OCI-LY7 (cell line): ENCODE data around the gene MEP1A. TPM values are rescaled to one million over a fixed set of nuclear protein-coding genes. Genes with fewer than 3 reads are reported as not detected.

ENCODE experiments used
- BruUV-seq: library from RNA; stranded (reverse); fragments of 400-500 nt; replicated peaks from 2 replicates; lab custom pipeline; 2021; lab: Mats Ljungman, UMichigan
- CTCF ChIA-PET: fragments of 300-600 bp; sonication (Branson Sonifier 250); formaldehyde crosslinking; loops from one replicate; lab custom pipeline; 2022; ENCODE audit warnings: antibody characterized with exemption; ENCODE audit not compliant: unreplicated experiment; lab: Charles Lee
- POLR2A ChIA-PET: fragments of 300-600 bp; sonication (Branson Sonifier 250); formaldehyde crosslinking; loops from one replicate; lab custom pipeline; 2022; ENCODE audit warnings: antibody characterized with exemption; lab: Charles Lee
- DNase-seq: peaks from one replicate; pipeline ENCODE4 v3.0.0-alpha.2; 2015; ENCODE audit warnings: low spot score
- H2AFZ ChIP-seq: fragments of 200-600 bp; sonication (generic), shearing (Covaris generic); 2 replicates; pipeline ENCODE4 v1.6.1; 2014; ENCODE audit warnings: mild to moderate bottlenecking, antibody characterized with exemption, low read length, moderate library complexity
- H3K27ac ChIP-seq: fragments of 200-600 bp; sonication (generic); 2 replicates; pipeline ENCODE4 v1.5.1; 2014; ENCODE audit warnings: mixed run types, low read depth, mild to moderate bottlenecking, moderate library complexity, low read length, inconsistent platforms; ENCODE audit not compliant: poor library complexity, severe bottlenecking
- H3K36me3 ChIP-seq: fragments of 200-600 bp; sonication (generic); 2 replicates; pipeline ENCODE4 v1.6.1; 2014; ENCODE audit warnings: mild to moderate bottlenecking, antibody characterized with exemption, low read length, moderate library complexity, mixed read lengths; ENCODE audit not compliant: insufficient read depth
- H3K4me1 ChIP-seq: fragments of 200-600 bp; sonication (generic); 2 replicates; pipeline ENCODE4 v1.5.1; 2014; ENCODE audit warnings: mild to moderate bottlenecking, low read length; ENCODE audit not compliant: insufficient read depth, poor library complexity, severe bottlenecking
- H3K4me2 ChIP-seq: fragments of 200-600 bp; sonication (generic); 2 replicates; pipeline ENCODE4 v1.6.1; 2014; ENCODE audit warnings: mild to moderate bottlenecking, low read length
- H3K4me3 ChIP-seq: fragments of 200-600 bp; sonication (generic); 2 replicates; pipeline ENCODE4 v1.5.1; 2014; ENCODE audit warnings: mild to moderate bottlenecking, low read depth, low read length; ENCODE audit not compliant: poor library complexity, severe bottlenecking
- H3K79me2 ChIP-seq: fragments of 200-600 bp; sonication (generic); 2 replicates; pipeline ENCODE4 v1.6.1; 2016; ENCODE audit warnings: low read depth, mild to moderate bottlenecking, low read length, moderate library complexity, mixed read lengths; ENCODE audit not compliant: insufficient read depth
- H3K9me2 ChIP-seq: fragments of 200-600 bp; sonication (generic); 2 replicates; pipeline ENCODE4 v1.6.1; 2016; ENCODE audit warnings: mild to moderate bottlenecking, low read length, mixed read lengths; ENCODE audit not compliant: insufficient read depth
- H3K9me3 ChIP-seq: fragments of 200-600 bp; sonication (generic); 2 replicates; pipeline ENCODE4 v1.6.1; 2014; ENCODE audit warnings: mild to moderate bottlenecking, mixed run types, low read length, mixed read lengths
- H4K20me1 ChIP-seq: fragments of 200-600 bp; sonication (generic); 2 replicates; pipeline ENCODE4 v1.6.1; 2014; ENCODE audit warnings: mild to moderate bottlenecking, antibody characterized with exemption, low read length, moderate library complexity, mixed read lengths; ENCODE audit not compliant: insufficient read depth
- EZH2phosphoT487 ChIP-seq: fragments of 200-600 bp; sonication (generic); IDR thresholded peaks from 2 replicates; pipeline ENCODE4 v1.6.1; 2018; ENCODE audit warnings: low read depth, borderline replicate concordance, mild to moderate bottlenecking, mixed run types, antibody characterized with exemption, low read length, moderate library complexity, mixed read lengths
- intact Hi-C: fragments of 100-400 bp; cut with micrococcal nuclease; formaldehyde crosslinking; loops from one replicate; pipeline ENCODE4 v1.10.0; 2022; ENCODE audit not compliant: unreplicated experiment
- total RNA-seq, 2 experiments: library from RNA; depleted of rRNA in 1 of 2; stranded (reverse); fragments of >200 nt in 1 of 2; shearing (Covaris generic) in 1 of 2; gene quantifications; 2 replicates each; pipeline ENCODE4 v1.2.3, GENCODE V29; 2014 to 2022
- TF ChIP-seq, protein P1 (sequence below): fragments of 200-600 bp; sonication (generic); conservative IDR thresholded peaks from 2 replicates; pipeline ENCODE4 v1.5.1; 2014; ENCODE audit warnings: mild to moderate bottlenecking, antibody characterized with exemption, low read length, moderate library complexity, mixed read lengths

The MEP1A gene
- total RNA-seq, 2 experiments from 2014 or later, result not detected

GRCh38 chr6:46796848-46797580, 3.8 kb downstream of the MEP1A start:
- ChIA-PET POLR2A (no interaction called here), CTCF (no interaction called here)
- Histone ChIP-seq H4K20me1 (no peaks in the 10 kb centered on the region), H3K9me3 (no peaks in the 10 kb centered on the region), H3K79me2 (no peaks in the 10 kb centered on the region), H3K9me2 (no peaks in the 10 kb centered on the region), H3K4me3 (no peak overlapping the region), H2AFZ (no peak overlapping the region), H3K27ac (no peak overlapping the region), H3K4me2 (no peak overlapping the region), H3K36me3 (no peaks in the 10 kb centered on the region), H3K4me1 (no peaks in the 10 kb centered on the region)
- no peak for DNase-seq
- TF ChIP-seq, protein P1, sequence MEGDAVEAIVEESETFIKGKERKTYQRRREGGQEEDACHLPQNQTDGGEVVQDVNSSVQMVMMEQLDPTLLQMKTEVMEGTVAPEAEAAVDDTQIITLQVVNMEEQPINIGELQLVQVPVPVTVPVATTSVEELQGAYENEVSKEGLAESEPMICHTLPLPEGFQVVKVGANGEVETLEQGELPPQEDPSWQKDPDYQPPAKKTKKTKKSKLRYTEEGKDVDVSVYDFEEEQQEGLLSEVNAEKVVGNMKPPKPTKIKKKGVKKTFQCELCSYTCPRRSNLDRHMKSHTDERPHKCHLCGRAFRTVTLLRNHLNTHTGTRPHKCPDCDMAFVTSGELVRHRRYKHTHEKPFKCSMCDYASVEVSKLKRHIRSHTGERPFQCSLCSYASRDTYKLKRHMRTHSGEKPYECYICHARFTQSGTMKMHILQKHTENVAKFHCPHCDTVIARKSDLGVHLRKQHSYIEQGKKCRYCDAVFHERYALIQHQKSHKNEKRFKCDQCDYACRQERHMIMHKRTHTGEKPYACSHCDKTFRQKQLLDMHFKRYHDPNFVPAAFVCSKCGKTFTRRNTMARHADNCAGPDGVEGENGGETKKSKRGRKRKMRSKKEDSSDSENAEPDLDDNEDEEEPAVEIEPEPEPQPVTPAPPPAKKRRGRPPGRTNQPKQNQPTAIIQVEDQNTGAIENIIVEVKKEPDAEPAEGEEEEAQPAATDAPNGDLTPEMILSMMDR, result no peak
- no peak for TF ChIP-seq EZH2phosphoT487
- intact Hi-C loops, result no loop called here
- no TSS peak for BruUV-seq

GRCh38 chr6:46799657-46800056, 6.5 kb downstream of the MEP1A start:
- TF ChIP-seq, protein P1, result no peak
- TF ChIP-seq EZH2phosphoT487, result no peak
- Histone ChIP-seq H2AFZ (no peak overlapping the region), H3K36me3 (no peaks in the 10 kb centered on the region), H3K27ac (no peak overlapping the region), H3K4me1 (no peaks in the 10 kb centered on the region), H3K9me2 (no peaks in the 10 kb centered on the region), H3K4me2 (no peak overlapping the region), H3K9me3 (no peaks in the 10 kb centered on the region), H4K20me1 (no peaks in the 10 kb centered on the region), H3K79me2 (no peaks in the 10 kb centered on the region), H3K4me3 (no peak overlapping the region)
- no TSS peak for BruUV-seq
- no peak for DNase-seq
- CTCF ChIA-PET, result no interaction called here
- intact Hi-C loops, result no loop called here
- POLR2A ChIA-PET, result no interaction called here

GRCh38 chr6:46808806-46809205, 15.6 kb downstream of the MEP1A start:
- no peaks in the 10 kb centered on the region for H3K9me2 ChIP-seq
- no peak overlapping the region for H2AFZ ChIP-seq
- no peak overlapping the region for H3K4me3 ChIP-seq
- H4K20me1 ChIP-seq, result no peaks in the 10 kb centered on the region
- intact Hi-C loops, result no loop called here
- H3K9me3 ChIP-seq, result no peaks in the 10 kb centered on the region
- no peaks in the 10 kb centered on the region for H3K4me1 ChIP-seq
- ChIA-PET POLR2A (no interaction called here), CTCF (no interaction called here)
- DNase-seq, result no peak
- no peaks in the 10 kb centered on the region for H3K36me3 ChIP-seq
- no TSS peak for BruUV-seq
- no peak overlapping the region for H3K4me2 ChIP-seq
- H3K27ac ChIP-seq, result no peak overlapping the region
- H3K79me2 ChIP-seq, result no peaks in the 10 kb centered on the region
- no peak for TF ChIP-seq EZH2phosphoT487
- TF ChIP-seq, protein P1, result no peak
